ENCODE data around the gene ARID3B.
"Not testable (repeated sequence)": the region's sequence is repeated elsewhere in the genome, so short reads cannot be mapped to it uniquely, and the experiment has no call there.

Gene ARID3B

GRCh38 chr15:74592222-74592621 is 51.2 kb downstream of the ARID3B start:
- DNase-seq: no peak
- H3K36me3 ChIP-seq (ENCODE audit: insufficient read depth, low read length): peaks cover 25% of the 10 kb centered on the region
- H3K9me3 ChIP-seq (ENCODE audit: insufficient read depth, low read length, severe bottlenecking): no peaks in the 10 kb centered on the region
- no peak overlapping the region for H3K9ac ChIP-seq (ENCODE audit: low read depth, low read length)
- H2AFZ ChIP-seq (ENCODE audit: low read depth, low read length): no peak overlapping the region
- H3K79me2 ChIP-seq (ENCODE audit: insufficient read depth, low read length): no peaks in the 10 kb centered on the region
- H3K27me3 ChIP-seq (ENCODE audit: insufficient read depth, low read length, poor library complexity): no peaks in the 10 kb centered on the region
- H3K27ac ChIP-seq (ENCODE audit: low read length): no peak overlapping the region
- H3K4me1 ChIP-seq (ENCODE audit: insufficient read depth, low read length): no peaks in the 10 kb centered on the region
- no peak for ATAC-seq (ENCODE audit: insufficient read depth, low read depth)
- H4K20me1 ChIP-seq (ENCODE audit: insufficient read depth, low read length): no peaks in the 10 kb centered on the region
- no peak overlapping the region for H3K4me3 ChIP-seq (ENCODE audit: low read depth in 1 of 2, low read length in 2 of 2)
- no peak overlapping the region for H3K4me2 ChIP-seq (ENCODE audit: insufficient read depth, low read length)
- TF ChIP-seq EZH2 (IDR thresholded peaks at IDR 0.05; ENCODE audit: borderline replicate concordance, low read depth, low read length, severe bottlenecking) (no peak), CTCF (IDR thresholded peaks at IDR 0.05; ENCODE audit: borderline replicate concordance, extremely low read depth, low read length, poor library complexity, severe bottlenecking) (no peak)

- no peak overlapping the region for H3K9ac ChIP-seq (ENCODE audit: low read depth, low read length)
- no peak overlapping the region for H3K4me2 ChIP-seq (ENCODE audit: insufficient read depth, low read length)
- ATAC-seq (ENCODE audit: insufficient read depth, low read depth) (no peak), DNase-seq (no peak)
- no peaks in the 10 kb centered on the region for H3K9me3 ChIP-seq (ENCODE audit: insufficient read depth, low read length, severe bottlenecking)
- peaks cover 25% of the 10 kb centered on the region for H3K36me3 ChIP-seq (ENCODE audit: insufficient read depth, low read length)
- H2AFZ ChIP-seq (ENCODE audit: low read depth, low read length): no peak overlapping the region
- H3K27ac ChIP-seq (ENCODE audit: low read length): no peak overlapping the region
- no peak overlapping the region for H3K4me3 ChIP-seq (ENCODE audit: low read depth in 1 of 2, low read length in 2 of 2)
- TF ChIP-seq CTCF (IDR thresholded peaks at IDR 0.05; ENCODE audit: borderline replicate concordance, extremely low read depth, low read length, poor library complexity, severe bottlenecking): no peak
- peaks cover 5% of the 10 kb centered on the region for H3K4me1 ChIP-seq (ENCODE audit: insufficient read depth, low read length)
- H3K27me3 ChIP-seq (ENCODE audit: insufficient read depth, low read length, poor library complexity): no peaks in the 10 kb centered on the region
- no peaks in the 10 kb centered on the region for H4K20me1 ChIP-seq (ENCODE audit: insufficient read depth, low read length)
- no peaks in the 10 kb centered on the region for H3K79me2 ChIP-seq (ENCODE audit: insufficient read depth, low read length)
These were observed 52.1 kb downstream of the ARID3B start for GRCh38 chr15:74593122-74593521.

- Histone ChIP-seq H3K4me3 (ENCODE audit: low read depth in 1 of 2, low read length in 2 of 2) (no peak overlapping the region), H4K20me1 (ENCODE audit: insufficient read depth, low read length) (no peaks in the 10 kb centered on the region), H3K9me3 (ENCODE audit: insufficient read depth, low read length, severe bottlenecking) (no peaks in the 10 kb centered on the region), H3K27ac (ENCODE audit: low read length) (no peak overlapping the region), H2AFZ (ENCODE audit: low read depth, low read length) (no peak overlapping the region), H3K4me2 (ENCODE audit: insufficient read depth, low read length) (no peak overlapping the region), H3K4me1 (ENCODE audit: insufficient read depth, low read length) (peaks cover 17% of the 10 kb centered on the region), H3K79me2 (ENCODE audit: insufficient read depth, low read length) (0 out of 2 replicates have a peak, but pooled peaks cover 4% of the 10 kb centered on the region), H3K9ac (ENCODE audit: low read depth, low read length) (no peak overlapping the region), H3K27me3 (ENCODE audit: insufficient read depth, low read length, poor library complexity) (no peaks in the 10 kb centered on the region), H3K36me3 (ENCODE audit: insufficient read depth, low read length) (peaks cover 25% of the 10 kb centered on the region)
- TF ChIP-seq EZH2 (IDR thresholded peaks at IDR 0.05; ENCODE audit: borderline replicate concordance, low read depth, low read length, severe bottlenecking) (no peak), CTCF (IDR thresholded peaks at IDR 0.05; ENCODE audit: borderline replicate concordance, extremely low read depth, low read length, poor library complexity, severe bottlenecking) (no peak)
- no peak for ATAC-seq (ENCODE audit: insufficient read depth, low read depth)
- no peak for DNase-seq
These were observed 53.4 kb downstream of the ARID3B start for GRCh38 chr15:74594455-74594854.

- no peak for ATAC-seq (ENCODE audit: insufficient read depth, low read depth)
- no peak overlapping the region for H3K4me3 ChIP-seq (ENCODE audit: low read depth in 1 of 2, low read length in 2 of 2)
- DNase-seq: no peak
- no peak overlapping the region for H3K4me2 ChIP-seq (ENCODE audit: insufficient read depth, low read length)
- H3K9me3 ChIP-seq (ENCODE audit: insufficient read depth, low read length, severe bottlenecking): no peaks in the 10 kb centered on the region
- no peak overlapping the region for H2AFZ ChIP-seq (ENCODE audit: low read depth, low read length)
- H3K79me2 ChIP-seq (ENCODE audit: insufficient read depth, low read length): 0 out of 2 replicates have a peak, but pooled peaks cover 4% of the 10 kb centered on the region
- H3K9ac ChIP-seq (ENCODE audit: low read depth, low read length): no peak overlapping the region
- no peaks in the 10 kb centered on the region for H3K27me3 ChIP-seq (ENCODE audit: insufficient read depth, low read length, poor library complexity)
- no peak overlapping the region for H3K27ac ChIP-seq (ENCODE audit: low read length)
- no peaks in the 10 kb centered on the region for H4K20me1 ChIP-seq (ENCODE audit: insufficient read depth, low read length)
- TF ChIP-seq EZH2 (IDR thresholded peaks at IDR 0.05; ENCODE audit: borderline replicate concordance, low read depth, low read length, severe bottlenecking) (no peak), CTCF (IDR thresholded peaks at IDR 0.05; ENCODE audit: borderline replicate concordance, extremely low read depth, low read length, poor library complexity, severe bottlenecking) (no peak)
- H3K4me1 ChIP-seq (ENCODE audit: insufficient read depth, low read length): peaks cover 18% of the 10 kb centered on the region
- H3K36me3 ChIP-seq (ENCODE audit: insufficient read depth, low read length): peaks cover 19% of the 10 kb centered on the region
These were observed 54.3 kb downstream of the ARID3B start for GRCh38 chr15:74595271-74595670.

GRCh38 chr15:74596736-74597135 is 55.7 kb downstream of the ARID3B start:
- not testable (repeated sequence) for H3K9me3 ChIP-seq (ENCODE audit: insufficient read depth, low read length, severe bottlenecking); H3K4me2 ChIP-seq (ENCODE audit: insufficient read depth, low read length); H3K79me2 ChIP-seq (ENCODE audit: insufficient read depth, low read length); H3K27me3 ChIP-seq (ENCODE audit: insufficient read depth, low read length, poor library complexity); H3K27ac ChIP-seq (ENCODE audit: low read length); H4K20me1 ChIP-seq (ENCODE audit: insufficient read depth, low read length); ATAC-seq (ENCODE audit: insufficient read depth, low read depth); H2AFZ ChIP-seq (ENCODE audit: low read depth, low read length); DNase-seq; H3K4me3 ChIP-seq (ENCODE audit: low read depth in 1 of 2, low read length in 2 of 2); H3K9ac ChIP-seq (ENCODE audit: low read depth, low read length)
- Histone ChIP-seq H3K36me3 (ENCODE audit: insufficient read depth, low read length) (peaks cover 16% of the 10 kb centered on the region; the same call in 1 of the 2 replicates), H3K4me1 (ENCODE audit: insufficient read depth, low read length) (peaks cover 18% of the 10 kb centered on the region)

Data from DND-41 (cell line).